Muscle layer of duodenum (tissue), 2 donors: Measurements from ENCODE around the gene FARS2.

ENCODE experiments used
- H3K27ac ChIP-seq: one replicate; pipeline ENCODE4 v1.7.0; 2013; ENCODE audit warnings: mild to moderate bottlenecking, low read length
- H3K27me3 ChIP-seq: one replicate; pipeline ENCODE4 v1.7.0; 2013; ENCODE audit warnings: low read depth, mild to moderate bottlenecking, control low read depth, low read length
- H3K36me3 ChIP-seq, 2 donors: one replicate each; pipeline ENCODE4 v1.7.0; 2013; ENCODE audit warnings: low read length in 2 of 2, control low read depth in 1 of 2, mild to moderate bottlenecking in 1 of 2; ENCODE audit not compliant: insufficient read depth in 2 of 2, control insufficient read depth in 1 of 2
- H3K4me1 ChIP-seq, 2 donors: one replicate each; pipeline ENCODE4 v1.7.0; 2013; ENCODE audit warnings: low read length in 2 of 2, mild to moderate bottlenecking in 2 of 2, control low read depth in 1 of 2, moderate library complexity in 1 of 2; ENCODE audit not compliant: insufficient read depth in 2 of 2, control insufficient read depth in 1 of 2
- H3K4me3 ChIP-seq, 2 donors: one replicate each; pipeline ENCODE4 v1.7.0; 2013; ENCODE audit warnings: low read length in 2 of 2, low read depth in 1 of 2, mild to moderate bottlenecking in 1 of 2
- H3K9me3 ChIP-seq, 2 donors: one replicate each; pipeline ENCODE4 v1.7.0; 2013; ENCODE audit warnings: low read length in 2 of 2, control low read depth in 1 of 2, mild to moderate bottlenecking in 1 of 2; ENCODE audit not compliant: control insufficient read depth in 1 of 2
- donor health status: healthy.

The FARS2 gene

DNA sequence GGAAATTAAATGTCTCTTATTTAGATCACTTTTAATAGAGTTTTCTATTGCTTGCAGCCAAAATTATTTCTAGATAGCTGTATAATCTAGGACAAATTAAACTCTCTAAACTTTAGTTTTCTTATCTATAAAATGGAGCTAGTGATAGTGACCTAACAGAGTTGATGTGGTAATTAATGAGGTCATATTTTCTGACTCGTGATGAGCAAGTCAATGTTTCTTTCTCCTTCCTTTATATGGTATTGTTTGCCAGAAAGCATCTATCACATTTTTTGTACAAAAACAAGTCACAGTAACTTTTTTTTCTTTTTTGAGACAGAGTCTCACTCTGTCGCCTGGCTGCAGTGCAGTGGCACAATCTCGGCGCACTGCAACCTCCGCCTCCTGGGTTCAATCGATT lies 267.7 kb downstream of the FARS2 start:
- no peaks in the 10 kb centered on the region for H3K4me1 ChIP-seq
- H3K36me3 ChIP-seq, result no peaks in the 10 kb centered on the region
- H3K27me3 ChIP-seq, result no peaks in the 10 kb centered on the region

DNA sequence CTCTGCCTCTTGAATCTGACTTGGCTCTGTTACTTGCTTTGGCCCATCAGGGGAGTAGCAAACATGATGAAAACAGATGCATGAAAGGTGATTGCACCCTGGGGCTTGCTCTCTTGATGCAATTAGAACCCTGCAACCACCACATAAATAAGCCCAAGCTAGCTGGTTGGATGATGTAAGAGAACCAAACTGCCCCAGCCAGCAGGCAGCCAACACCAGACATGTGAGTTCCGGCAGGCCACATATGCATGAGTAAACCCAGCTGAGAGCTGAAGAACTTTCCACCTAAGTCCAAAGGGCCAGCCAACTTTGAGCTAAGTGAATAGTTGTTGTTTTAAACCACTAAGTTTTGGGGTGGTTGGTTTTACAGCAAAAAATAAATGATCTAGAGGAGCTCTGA lies 268.4 kb downstream of the FARS2 start:
- H3K27ac ChIP-seq, result no peak overlapping the region
- no peaks in the 10 kb centered on the region for H3K27me3 ChIP-seq
- H3K4me1 ChIP-seq, result no peaks in the 10 kb centered on the region
- no peaks in the 10 kb centered on the region for H3K36me3 ChIP-seq
- no peak overlapping the region for H3K4me3 ChIP-seq
- H3K9me3 ChIP-seq, result no peaks in the 10 kb centered on the region

More for the DNA sequence above, 267.7 kb downstream of the FARS2 start:
- no peak overlapping the region for H3K27ac ChIP-seq
- H3K4me3 ChIP-seq, result no peak overlapping the region
- no peaks in the 10 kb centered on the region for H3K9me3 ChIP-seq

DNA sequence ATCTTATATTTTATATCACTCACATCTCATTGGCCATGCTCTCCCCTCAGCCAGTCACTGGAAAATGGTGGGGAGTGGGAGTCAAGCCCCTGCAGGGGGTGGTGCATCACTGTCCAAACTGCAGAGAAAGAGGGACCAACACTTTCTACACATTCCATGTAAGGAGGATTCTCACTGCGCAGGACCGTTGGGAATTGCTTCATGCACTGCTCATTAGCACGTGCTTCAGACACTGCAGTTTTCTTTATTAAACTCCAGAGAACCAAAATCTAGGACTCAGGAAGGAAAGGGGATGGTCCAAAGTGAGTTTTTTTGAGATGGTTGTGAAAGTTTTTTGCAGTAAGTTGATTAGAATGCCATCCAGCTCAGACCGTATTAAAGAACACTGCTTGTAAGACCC lies 269.8 kb downstream of the FARS2 start:
- no peak overlapping the region for H3K4me3 ChIP-seq
- no peak overlapping the region for H3K27ac ChIP-seq
- H3K4me1 ChIP-seq, result no peaks in the 10 kb centered on the region
- H3K27me3 ChIP-seq, result no peaks in the 10 kb centered on the region
- no peaks in the 10 kb centered on the region for H3K36me3 ChIP-seq
- H3K9me3 ChIP-seq, result no peaks in the 10 kb centered on the region

DNA sequence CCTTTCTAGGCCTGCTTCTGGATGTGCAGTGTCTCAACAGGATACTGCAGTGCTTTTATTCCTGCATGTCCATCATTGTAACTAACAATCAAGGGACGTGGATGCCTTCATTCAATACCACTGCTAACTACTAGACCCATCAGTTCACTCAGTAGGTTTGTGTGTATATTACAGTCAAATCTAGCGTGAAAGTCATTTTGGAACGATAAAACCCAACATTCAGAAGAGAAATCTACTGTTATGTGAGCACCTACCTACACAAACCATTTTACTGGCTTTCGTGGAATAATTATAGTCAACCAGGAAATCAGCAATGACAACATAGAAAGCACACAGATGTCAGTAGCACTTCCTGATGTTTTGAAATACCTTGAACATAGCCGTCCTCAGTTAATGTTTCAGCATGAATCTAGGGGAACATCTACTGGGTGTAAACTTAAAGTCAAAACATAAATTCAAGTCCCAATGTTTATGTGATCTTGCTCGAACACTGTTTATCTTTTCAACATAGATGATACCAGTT lies 270.6 kb downstream of the FARS2 start:
- Histone ChIP-seq H3K4me1 (no peaks in the 10 kb centered on the region), H3K27ac (no peak overlapping the region), H3K9me3 (no peaks in the 10 kb centered on the region), H3K27me3 (no peaks in the 10 kb centered on the region), H3K4me3 (no peak overlapping the region), H3K36me3 (no peaks in the 10 kb centered on the region)

DNA sequence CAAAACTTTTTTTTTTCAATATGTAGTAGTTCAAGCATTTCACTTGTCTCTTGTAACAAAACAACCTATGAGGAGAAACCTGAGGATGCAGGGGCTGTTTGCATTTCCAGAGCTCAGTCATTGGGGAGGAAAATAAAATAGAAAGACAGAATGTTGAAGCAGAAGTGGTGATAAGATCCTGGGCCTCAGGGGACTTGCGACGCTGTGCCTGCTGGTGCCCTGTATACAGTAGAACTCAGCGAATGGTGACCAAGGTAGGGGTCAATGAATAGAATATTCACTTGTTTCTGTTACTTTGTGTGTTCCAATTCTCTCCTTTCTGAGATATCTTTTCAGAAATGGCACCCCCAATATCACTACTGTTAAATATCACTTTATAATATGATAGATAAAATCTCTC lies 271.6 kb downstream of the FARS2 start:
- H3K4me3 ChIP-seq, result no peak overlapping the region
- H3K36me3 ChIP-seq, result no peaks in the 10 kb centered on the region
- no peaks in the 10 kb centered on the region for H3K9me3 ChIP-seq
- H3K27me3 ChIP-seq, result no peaks in the 10 kb centered on the region
- no peaks in the 10 kb centered on the region for H3K4me1 ChIP-seq
- H3K27ac ChIP-seq, result no peak overlapping the region

DNA sequence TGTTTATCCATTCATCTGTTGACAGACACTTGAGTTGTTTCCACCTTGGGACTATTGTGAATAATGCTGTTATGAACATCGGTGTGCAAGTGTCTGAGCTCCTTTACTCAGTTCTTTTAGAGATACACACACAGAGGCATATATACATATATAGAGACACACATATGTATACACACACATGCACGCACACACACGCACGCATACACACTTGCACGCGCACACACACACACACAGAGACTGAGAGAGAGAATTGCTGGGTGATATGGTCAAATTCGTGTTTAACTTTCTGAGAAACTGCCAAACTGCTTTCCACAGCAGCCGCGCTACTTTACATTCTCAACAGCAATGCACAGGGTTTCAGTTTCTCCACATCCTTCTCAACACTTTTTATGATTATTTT lies 273.3 kb downstream of the FARS2 start:
- H3K4me1 ChIP-seq, result no peaks in the 10 kb centered on the region
- H3K9me3 ChIP-seq, result no peaks in the 10 kb centered on the region
- H3K36me3 ChIP-seq, result no peaks in the 10 kb centered on the region
- H3K27ac ChIP-seq, result no peak overlapping the region
- H3K27me3 ChIP-seq, result no peaks in the 10 kb centered on the region
- H3K4me3 ChIP-seq, result no peak overlapping the region

- no peak overlapping the region for H3K27ac ChIP-seq
- H3K27me3 ChIP-seq, result no peaks in the 10 kb centered on the region
- H3K4me3 ChIP-seq, result no peak overlapping the region
- H3K9me3 ChIP-seq, result no peaks in the 10 kb centered on the region
- no peaks in the 10 kb centered on the region for H3K36me3 ChIP-seq
- no peaks in the 10 kb centered on the region for H3K4me1 ChIP-seq
These were observed 275.3 kb downstream of the FARS2 start for GRCh38 chr6:5536644-5537043.

- Histone ChIP-seq H3K27ac (no peak overlapping the region), H3K9me3 (no peaks in the 10 kb centered on the region), H3K36me3 (no peaks in the 10 kb centered on the region), H3K27me3 (no peaks in the 10 kb centered on the region), H3K4me3 (no peak overlapping the region), H3K4me1 (no peaks in the 10 kb centered on the region)
These were observed 275.8 kb downstream of the FARS2 start for GRCh38 chr6:5537132-5537531.

- no peaks in the 10 kb centered on the region for H3K36me3 ChIP-seq
- H3K27ac ChIP-seq, result no peak overlapping the region
- no peak overlapping the region for H3K4me3 ChIP-seq
- no peaks in the 10 kb centered on the region for H3K9me3 ChIP-seq
- H3K4me1 ChIP-seq, result no peaks in the 10 kb centered on the region
- no peaks in the 10 kb centered on the region for H3K27me3 ChIP-seq
These were observed 276.7 kb downstream of the FARS2 start for GRCh38 chr6:5537967-5538366.

DNA sequence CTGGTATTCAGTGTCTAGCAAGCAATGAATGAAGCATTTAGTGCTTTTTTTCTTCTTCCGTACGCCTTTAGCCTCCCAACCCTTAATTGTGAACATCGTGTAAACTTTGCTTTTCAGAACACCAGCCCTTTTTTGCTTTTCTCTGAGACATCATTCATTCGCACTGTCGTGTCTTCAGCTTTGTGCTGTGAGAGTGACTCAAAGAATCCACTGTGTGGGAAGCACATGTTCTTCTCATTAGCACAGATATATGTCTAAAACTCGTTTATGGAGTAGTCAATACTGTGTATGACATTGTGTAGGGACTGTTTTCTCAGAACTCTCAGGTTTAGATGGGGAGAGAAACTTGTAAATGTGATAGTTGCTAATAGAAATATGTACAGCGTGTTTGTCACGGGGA lies 279.1 kb downstream of the FARS2 start:
- Histone ChIP-seq H3K9me3 (no peaks in the 10 kb centered on the region), H3K36me3 (no peaks in the 10 kb centered on the region), H3K27ac (no peak overlapping the region), H3K4me3 (no peak overlapping the region), H3K4me1 (no peaks in the 10 kb centered on the region), H3K27me3 (no peaks in the 10 kb centered on the region)

DNA sequence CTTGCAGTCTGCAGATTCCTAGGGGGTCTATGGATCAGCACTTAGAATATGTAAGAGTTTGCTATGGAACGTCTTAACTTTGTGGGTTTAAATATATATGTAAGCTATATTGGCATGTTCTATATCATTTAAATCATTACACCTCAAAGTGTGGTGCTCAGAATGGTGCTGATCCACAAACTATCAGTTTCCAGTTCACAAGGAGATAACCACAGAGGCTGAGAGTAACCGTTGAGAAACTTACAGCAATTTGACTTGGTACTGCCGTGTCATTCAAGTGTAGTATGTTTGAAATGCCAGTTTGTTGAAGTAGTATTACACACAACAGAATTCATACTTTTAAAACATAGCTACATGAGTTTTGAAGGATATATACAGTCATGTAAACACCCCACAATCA lies 279.7 kb downstream of the FARS2 start:
- no peaks in the 10 kb centered on the region for H3K36me3 ChIP-seq
- H3K27me3 ChIP-seq, result no peaks in the 10 kb centered on the region
- H3K9me3 ChIP-seq, result no peaks in the 10 kb centered on the region
- no peaks in the 10 kb centered on the region for H3K4me1 ChIP-seq
- H3K4me3 ChIP-seq, result no peak overlapping the region
- H3K27ac ChIP-seq, result no peak overlapping the region

GRCh38 chr6:5541751-5542432 lies 280.6 kb downstream of the FARS2 start:
- no peak overlapping the region for H3K27ac ChIP-seq
- no peak overlapping the region for H3K4me3 ChIP-seq
- no peaks in the 10 kb centered on the region for H3K27me3 ChIP-seq
- no peaks in the 10 kb centered on the region for H3K9me3 ChIP-seq
- H3K36me3 ChIP-seq, result no peaks in the 10 kb centered on the region
- H3K4me1 ChIP-seq, result no peaks in the 10 kb centered on the region
